HK-2 (cell line): Measurements from ENCODE around the gene FSIP1.
"Not testable (repeated sequence)": the region's sequence is repeated elsewhere in the genome, so short reads cannot be mapped to it uniquely, and the experiment has no call there.

Experiments
- DNase-seq: peaks from one replicate; pipeline ENCODE4 v3.0.0-alpha.2; 2018; ENCODE audit not compliant: unreplicated experiment

The FSIP1 gene

GRCh38 chr15:39782441-39783138, at the start of gene FSIP1:
TSS of gene FSIP1 (minus strand) at chr15:39782841. CDS start at chr15:39776524, 6,317 bp downstream.
- peak; percentile 95 for DNase-seq

- no peak for DNase-seq
Measured at GRCh38 chr15:39830166-39830565, 47.5 kb upstream of the FSIP1 start.

GRCh38 chr15:39828374-39828931, 45.8 kb upstream of the FSIP1 start:
- DNase-seq = no peak

- no peak for DNase-seq
Measured at GRCh38 chr15:39826975-39827374, 44.3 kb upstream of the FSIP1 start.

- no peak for DNase-seq
Measured at GRCh38 chr15:39823634-39824033, 41.0 kb upstream of the FSIP1 start.

GRCh38 chr15:39820050-39820602, 37.5 kb upstream of the FSIP1 start:
- DNase-seq = no peak

GRCh38 chr15:39819533-39819932, 36.9 kb upstream of the FSIP1 start:
- no peak for DNase-seq

GRCh38 chr15:39817892-39818291, 35.3 kb upstream of the FSIP1 start:
- no peak for DNase-seq

- no peak for DNase-seq
Measured at GRCh38 chr15:39814489-39814888, 31.8 kb upstream of the FSIP1 start.

GRCh38 chr15:39812651-39813050, 30.0 kb upstream of the FSIP1 start:
- not testable (repeated sequence) for DNase-seq

- no peak for DNase-seq
Measured at GRCh38 chr15:39808909-39809308, 26.3 kb upstream of the FSIP1 start.

- DNase-seq = no peak
Measured at GRCh38 chr15:39807791-39808190, 25.1 kb upstream of the FSIP1 start.

- no peak for DNase-seq
Measured at GRCh38 chr15:39804026-39804425, 21.4 kb upstream of the FSIP1 start.

- no peak for DNase-seq
Measured at GRCh38 chr15:39803016-39803415, 20.4 kb upstream of the FSIP1 start.

GRCh38 chr15:39801641-39802309, 19.1 kb upstream of the FSIP1 start:
- no peak for DNase-seq

- no peak for DNase-seq
Measured at GRCh38 chr15:39799552-39800011, 16.9 kb upstream of the FSIP1 start.

GRCh38 chr15:39798382-39798781, 15.7 kb upstream of the FSIP1 start:
- no peak for DNase-seq

- DNase-seq = no peak
Measured at GRCh38 chr15:39797407-39797806, 14.8 kb upstream of the FSIP1 start.

GRCh38 chr15:39796601-39797000, 14.0 kb upstream of the FSIP1 start:
- DNase-seq = no peak

- no peak for DNase-seq
Measured at GRCh38 chr15:39795486-39795885, 12.8 kb upstream of the FSIP1 start.

- no peak for DNase-seq
Measured at GRCh38 chr15:39794954-39795353, 12.3 kb upstream of the FSIP1 start.

- DNase-seq = no peak
Measured at GRCh38 chr15:39793923-39794322, 11.3 kb upstream of the FSIP1 start.

- no peak for DNase-seq
Measured at GRCh38 chr15:39792844-39793335, 10.2 kb upstream of the FSIP1 start.
